Measurements from ENCODE around the gene DEPDC5.
"Not testable (repeated sequence)": the region's sequence is repeated elsewhere in the genome, so short reads cannot be mapped to it uniquely, and the experiment has no call there.

DEPDC5 gene

GRCh38 chr22:31753634-31754501, at the start of gene DEPDC5:
Gene DEPDC5 (plus strand): TSS chr22:31754019. CDS start chr22:31754922, 903 bp downstream.
- DNase-seq (ENCODE audit: low read depth in 2 of 2, low spot score in 1 of 2), result peak; percentile 84 to 92

GRCh38 chr22:31707519-31707918, 46.3 kb upstream of the DEPDC5 start:
- no peak for DNase-seq (ENCODE audit: low read depth in 2 of 2, low spot score in 1 of 2)

- DNase-seq (ENCODE audit: low read depth in 2 of 2, low spot score in 1 of 2), result not testable (repeated sequence)
Observed at GRCh38 chr22:31711226-31711625, 42.6 kb upstream of the DEPDC5 start.

- DNase-seq (ENCODE audit: low read depth in 2 of 2, low spot score in 1 of 2), result no peak
Observed at GRCh38 chr22:31715147-31715778, 38.6 kb upstream of the DEPDC5 start.

- no peak for DNase-seq (ENCODE audit: low read depth in 2 of 2, low spot score in 1 of 2)
Observed at GRCh38 chr22:31719850-31720471, 33.9 kb upstream of the DEPDC5 start.

GRCh38 chr22:31723723-31724122, 30.1 kb upstream of the DEPDC5 start:
- DNase-seq (ENCODE audit: low read depth in 2 of 2, low spot score in 1 of 2), result no peak

GRCh38 chr22:31726692-31727091, 27.1 kb upstream of the DEPDC5 start:
- DNase-seq (ENCODE audit: low read depth in 2 of 2, low spot score in 1 of 2), result no peak

GRCh38 chr22:31728857-31729256, 25.0 kb upstream of the DEPDC5 start:
- no peak for DNase-seq (ENCODE audit: low read depth in 2 of 2, low spot score in 1 of 2)

- DNase-seq (ENCODE audit: low read depth in 2 of 2, low spot score in 1 of 2), result no peak
Observed at GRCh38 chr22:31730344-31730711, 23.5 kb upstream of the DEPDC5 start.

- no peak for DNase-seq (ENCODE audit: low read depth in 2 of 2, low spot score in 1 of 2)
Observed at GRCh38 chr22:31732089-31732829, 21.6 kb upstream of the DEPDC5 start.

- no peak for DNase-seq (ENCODE audit: low read depth in 2 of 2, low spot score in 1 of 2)
Observed at GRCh38 chr22:31733580-31734079, 20.2 kb upstream of the DEPDC5 start.

GRCh38 chr22:31734512-31734911, 19.3 kb upstream of the DEPDC5 start:
- no peak for DNase-seq (ENCODE audit: low read depth in 2 of 2, low spot score in 1 of 2)

GRCh38 chr22:31736458-31736857, 17.4 kb upstream of the DEPDC5 start:
- no peak for DNase-seq (ENCODE audit: low read depth in 2 of 2, low spot score in 1 of 2)

GRCh38 chr22:31737932-31738331, 15.9 kb upstream of the DEPDC5 start:
- no peak for DNase-seq (ENCODE audit: low read depth in 2 of 2, low spot score in 1 of 2)

GRCh38 chr22:31738566-31738965, 15.3 kb upstream of the DEPDC5 start:
- no peak for DNase-seq (ENCODE audit: low read depth in 2 of 2, low spot score in 1 of 2)

GRCh38 chr22:31739795-31740201, 14.0 kb upstream of the DEPDC5 start:
- DNase-seq (ENCODE audit: low read depth in 2 of 2, low spot score in 1 of 2), result no peak

- DNase-seq (ENCODE audit: low read depth in 2 of 2, low spot score in 1 of 2), result not testable (repeated sequence)
Observed at GRCh38 chr22:31740314-31740713, 13.5 kb upstream of the DEPDC5 start.

- DNase-seq (ENCODE audit: low read depth in 2 of 2, low spot score in 1 of 2), result no peak
Observed at GRCh38 chr22:31742115-31742514, 11.7 kb upstream of the DEPDC5 start.

GRCh38 chr22:31742682-31743081, 11.1 kb upstream of the DEPDC5 start:
- no peak for DNase-seq (ENCODE audit: low read depth in 2 of 2, low spot score in 1 of 2)

- DNase-seq (ENCODE audit: low read depth in 2 of 2, low spot score in 1 of 2), result no peak
Observed at GRCh38 chr22:31743871-31744270, 9.9 kb upstream of the DEPDC5 start.

GRCh38 chr22:31747441-31747840, 6.4 kb upstream of the DEPDC5 start:
- DNase-seq (ENCODE audit: low read depth in 2 of 2, low spot score in 1 of 2), result no peak

Data from stimulated activated CD8-positive, alpha-beta memory T cell treated with anti-CD3 and anti-CD28 coated beads, Interleukin-4, amount 100 ng/mL, for 4 hours (primary cell).